Dermis microvascular lymphatic vessel endothelial cell (primary cell): ENCODE results near the gene KRT10. TPM values are rescaled to one million over a fixed set of nuclear protein-coding genes. Genes with fewer than 3 reads are reported as not detected.
"Not testable (repeated sequence)": the region's sequence is repeated elsewhere in the genome, so short reads cannot be mapped to it uniquely, and the experiment has no call there.

Experiments used
- DNase-seq, 2 donors: peaks; one replicate each; pipeline versions ENCODE4 v3.0.0 to v3.0.0-alpha.2; 2010; ENCODE audit warnings: low read depth in 2 of 2
- total RNA-seq: library from RNA; depleted of rRNA; stranded (reverse); fragments of >200 nt; gene quantifications from 2 replicates; pipeline ENCODE4 v1.2.1, GENCODE V29; 2014

Gene KRT10
- total RNA-seq, result 1.9 and 2.3 TPM in 2 replicates

GRCh38 chr17:40822132-40822812 lies at the start of gene KRT10:
Gene KRT10, minus strand, starts transcription at chr17:40822614. Its CDS starts 29 bp downstream, at chr17:40822585.
- no peak for DNase-seq

- DNase-seq, result no peak
Observed at GRCh38 chr17:40871316-40871715, 48.9 kb upstream of the KRT10 start.

- DNase-seq, result no peak
Observed at GRCh38 chr17:40870136-40870535, 47.7 kb upstream of the KRT10 start.

- DNase-seq, result no peak
Observed at GRCh38 chr17:40866838-40867237, 44.4 kb upstream of the KRT10 start, which contains the start of gene KRT12. Gene KRT12, minus strand, starts transcription at chr17:40867223. Its CDS starts 37 bp downstream, at chr17:40867186.

- no peak for DNase-seq
Observed at GRCh38 chr17:40864661-40865390, 42.4 kb upstream of the KRT10 start.

GRCh38 chr17:40862985-40863733 lies 40.7 kb upstream of the KRT10 start:
- peak in 1 of 2 donors; percentile 29 for DNase-seq

- no peak for DNase-seq
Observed at GRCh38 chr17:40859536-40859935, 37.1 kb upstream of the KRT10 start.

- DNase-seq, result not testable (repeated sequence)
Observed at GRCh38 chr17:40858667-40859066, 36.3 kb upstream of the KRT10 start.

- no peak for DNase-seq
Observed at GRCh38 chr17:40857535-40857934, 35.1 kb upstream of the KRT10 start.

- DNase-seq, result peak in 1 of 2 donors; percentile 58
Observed at GRCh38 chr17:40854175-40854814, 31.9 kb upstream of the KRT10 start.

GRCh38 chr17:40852364-40852763 lies 29.9 kb upstream of the KRT10 start:
- no peak for DNase-seq

GRCh38 chr17:40850293-40850972 lies 28.0 kb upstream of the KRT10 start:
- DNase-seq, result no peak

GRCh38 chr17:40849723-40850122 lies 27.3 kb upstream of the KRT10 start:
- DNase-seq, result no peak

GRCh38 chr17:40848583-40849235 lies 26.3 kb upstream of the KRT10 start:
- no peak for DNase-seq

- no peak for DNase-seq
Observed at GRCh38 chr17:40846515-40847144, 24.2 kb upstream of the KRT10 start.

- no peak for DNase-seq
Observed at GRCh38 chr17:40844671-40845107, 22.3 kb upstream of the KRT10 start.

- DNase-seq, result no peak
Observed at GRCh38 chr17:40843242-40843641, 20.8 kb upstream of the KRT10 start.

GRCh38 chr17:40841246-40841645 lies 18.8 kb upstream of the KRT10 start:
- DNase-seq, result no peak

GRCh38 chr17:40839194-40839593 lies 16.8 kb upstream of the KRT10 start:
- DNase-seq, result no peak

GRCh38 chr17:40836020-40836419 lies 13.6 kb upstream of the KRT10 start:
- DNase-seq, result no peak
